ENCODE data around the gene TBC1D3D.
"Not testable (repeated sequence)": the region's sequence is repeated elsewhere in the genome, so short reads cannot be mapped to it uniquely, and the experiment has no call there.

The TBC1D3D gene

DNA sequence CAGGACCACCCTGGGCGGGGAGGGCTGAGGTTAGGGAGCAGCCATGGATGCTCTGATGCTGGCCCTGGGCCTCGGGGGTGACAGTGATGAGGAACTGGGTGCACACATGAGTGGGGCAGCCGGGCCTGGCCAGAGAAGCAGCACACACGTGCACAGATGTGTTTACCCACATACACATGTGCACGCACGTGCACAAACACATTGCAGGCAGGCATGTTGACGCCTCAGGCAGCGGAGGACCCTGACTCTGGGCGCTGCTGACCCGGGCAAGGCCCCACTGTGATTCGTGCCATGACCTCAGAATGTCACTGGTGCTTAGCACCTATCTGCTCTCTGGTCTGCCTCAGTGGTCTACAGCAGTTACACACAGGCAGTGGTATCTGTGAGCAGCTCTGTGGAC is at the start of gene TBC1D3D:
Gene TBC1D3D (plus strand): TSS at position 301 of the 400 bp plus-strand sequence. CDS start 1,585 bp downstream, outside the sequence.
- DNase-seq (ENCODE audit: low read depth), result not testable (repeated sequence)

DNA sequence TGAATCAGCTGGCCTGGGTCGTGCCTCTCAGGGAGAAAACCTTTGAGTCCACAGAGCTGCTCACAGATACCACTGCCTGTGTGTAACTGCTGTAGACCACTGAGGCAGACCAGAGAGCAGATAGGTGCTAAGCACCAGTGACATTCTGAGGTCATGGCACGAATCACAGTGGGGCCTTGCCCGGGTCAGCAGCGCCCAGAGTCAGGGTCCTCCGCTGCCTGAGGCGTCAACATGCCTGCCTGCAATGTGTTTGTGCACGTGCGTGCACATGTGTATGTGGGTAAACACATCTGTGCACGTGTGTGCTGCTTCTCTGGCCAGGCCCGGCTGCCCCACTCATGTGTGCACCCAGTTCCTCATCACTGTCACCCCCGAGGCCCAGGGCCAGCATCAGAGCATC is 14.8 kb upstream of the TBC1D3D start, which contains the start of gene TBC1D3L:
Gene TBC1D3L (minus strand): TSS at position 101 of the 400 bp plus-strand sequence. CDS start 1,540 bp downstream, outside the sequence.
- DNase-seq (ENCODE audit: low read depth), result not testable (repeated sequence)
